Measurements from ENCODE around the gene HS6ST2. TPM values are rescaled to one million over a fixed set of nuclear protein-coding genes. Genes with fewer than 3 reads are reported as not detected.

Gene HS6ST2
- total RNA-seq, 2 experiments from 2014 or later: not detected

GRCh38 chrX:132634521-132634920, 323.9 kb downstream of the HS6ST2 start:
- H3K27ac Mint-ChIP-seq: no peak overlapping the region
- ChIA-PET CTCF (no interaction called here), POLR2A (no interaction called here)
- H3K9me3 Mint-ChIP-seq (ENCODE audit: insufficient read depth): no peaks in the 10 kb centered on the region
- H3K4me1 Mint-ChIP-seq (ENCODE audit: low read depth): no peaks in the 10 kb centered on the region
- H3K4me3 Mint-ChIP-seq: no peak overlapping the region
- ATAC-seq (no peak), DNase-seq (no peak)
- peaks cover 4% of the 10 kb centered on the region for H3K27me3 Mint-ChIP-seq (ENCODE audit: low read depth)
- H3K36me3 Mint-ChIP-seq (ENCODE audit: low read depth): no peaks in the 10 kb centered on the region

- no peak for DNase-seq
- Mint-ChIP-seq H3K4me3 (no peak overlapping the region), H3K27ac (no peak overlapping the region), H3K36me3 (ENCODE audit: low read depth) (no peaks in the 10 kb centered on the region), H3K4me1 (ENCODE audit: low read depth) (no peaks in the 10 kb centered on the region), H3K9me3 (ENCODE audit: insufficient read depth) (no peaks in the 10 kb centered on the region), H3K27me3 (ENCODE audit: low read depth) (no peaks in the 10 kb centered on the region)
- CTCF ChIA-PET: interaction anchor here (0.6 to 1.6 kb wide), 14 partner anchors 9 to 804 kb away, joined by 3 to 10 read pairs (median 3); no protein-coding TSS in a partner anchor
- no peak for ATAC-seq
- POLR2A ChIA-PET: no interaction called here
Observed at GRCh38 chrX:132631579-132632232, 326.7 kb downstream of the HS6ST2 start.

- POLR2A ChIA-PET: no interaction called here
- Mint-ChIP-seq H3K9me3 (ENCODE audit: insufficient read depth) (no peaks in the 10 kb centered on the region), H3K4me3 (no peak overlapping the region), H3K4me1 (ENCODE audit: low read depth) (peaks cover 3% of the 10 kb centered on the region), H3K27ac (no peak overlapping the region), H3K36me3 (ENCODE audit: low read depth) (no peaks in the 10 kb centered on the region), H3K27me3 (ENCODE audit: low read depth) (no peaks in the 10 kb centered on the region)
- no peak for DNase-seq
- CTCF ChIA-PET: no interaction called here
- ATAC-seq: no peak
Observed at GRCh38 chrX:132624466-132624865, 334.0 kb downstream of the HS6ST2 start.

DNA sequence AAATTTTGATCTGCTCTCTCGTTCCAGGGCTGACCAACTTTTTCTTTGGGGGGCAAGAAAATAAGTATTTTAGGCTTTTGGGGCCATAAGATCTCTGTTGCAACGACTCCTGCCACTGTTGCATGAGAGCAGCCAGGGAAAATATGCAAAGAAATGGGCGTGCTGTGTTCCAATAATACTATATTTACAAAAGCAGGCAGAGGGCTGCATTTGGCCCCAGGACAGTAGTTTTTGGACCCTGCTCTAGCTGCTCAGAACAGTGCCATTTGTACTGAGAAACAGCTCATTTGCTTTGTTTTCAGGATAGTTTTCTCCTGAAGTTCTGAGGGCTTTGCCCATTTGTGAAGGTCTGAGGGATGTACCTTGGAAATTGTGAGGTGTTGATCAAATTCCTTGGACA, 334.5 kb downstream of the HS6ST2 start:
- DNase-seq (no peak), ATAC-seq (no peak)
- Mint-ChIP-seq H3K4me1 (ENCODE audit: low read depth) (peaks cover 3% of the 10 kb centered on the region), H3K27ac (no peak overlapping the region), H3K27me3 (ENCODE audit: low read depth) (no peaks in the 10 kb centered on the region), H3K4me3 (no peak overlapping the region), H3K36me3 (ENCODE audit: low read depth) (no peaks in the 10 kb centered on the region), H3K9me3 (ENCODE audit: insufficient read depth) (no peaks in the 10 kb centered on the region)
- ChIA-PET POLR2A (no interaction called here), CTCF (no interaction called here)

DNA sequence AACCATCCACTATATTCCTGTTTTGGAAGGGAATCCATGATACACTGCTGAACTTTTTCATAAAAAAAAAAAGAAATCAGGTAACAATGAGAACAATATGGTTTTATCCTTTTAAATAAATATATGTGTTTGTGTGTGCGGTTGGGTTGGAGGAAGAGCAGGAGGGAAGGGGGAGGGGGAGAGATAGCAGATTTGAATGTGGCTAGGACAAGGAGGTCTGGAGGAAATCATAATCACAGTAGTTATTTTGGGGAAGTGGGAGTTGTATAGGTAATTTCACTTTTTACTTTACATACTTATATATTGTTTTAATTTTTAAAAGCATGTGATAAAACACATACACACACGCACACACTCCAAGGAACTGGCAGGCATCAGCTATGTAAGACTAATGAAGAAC, 335.1 kb downstream of the HS6ST2 start:
- no peak for ATAC-seq
- no peaks in the 10 kb centered on the region for H3K36me3 Mint-ChIP-seq (ENCODE audit: low read depth)
- no peaks in the 10 kb centered on the region for H3K27me3 Mint-ChIP-seq (ENCODE audit: low read depth)
- no peak for DNase-seq
- peaks cover 3% of the 10 kb centered on the region for H3K4me1 Mint-ChIP-seq (ENCODE audit: low read depth)
- ChIA-PET POLR2A (no interaction called here), CTCF (interaction anchor here (1.2 to 1.4 kb wide), 3 partner anchors 8 to 781 kb away, joined by 3 to 5 read pairs (median 4); no protein-coding TSS in a partner anchor)
- no peaks in the 10 kb centered on the region for H3K9me3 Mint-ChIP-seq (ENCODE audit: insufficient read depth)
- no peak overlapping the region for H3K27ac Mint-ChIP-seq
- H3K4me3 Mint-ChIP-seq: no peak overlapping the region

GRCh38 chrX:132622130-132622529, 336.3 kb downstream of the HS6ST2 start:
- H3K27ac Mint-ChIP-seq: no peak overlapping the region
- POLR2A ChIA-PET: interaction anchor here (0.5 kb wide), 1 partner anchor 110 kb away, joined by 3 read pairs; no protein-coding TSS in a partner anchor

GRCh38 chrX:132618810-132619209, 339.6 kb downstream of the HS6ST2 start:
- no peaks in the 10 kb centered on the region for H3K36me3 Mint-ChIP-seq (ENCODE audit: low read depth)
- no peak overlapping the region for H3K27ac Mint-ChIP-seq
- no peaks in the 10 kb centered on the region for H3K27me3 Mint-ChIP-seq (ENCODE audit: low read depth)
- H3K4me3 Mint-ChIP-seq: no peak overlapping the region
- no peaks in the 10 kb centered on the region for H3K9me3 Mint-ChIP-seq (ENCODE audit: insufficient read depth)
- H3K4me1 Mint-ChIP-seq (ENCODE audit: low read depth): peaks cover 3% of the 10 kb centered on the region
- ATAC-seq: no peak
- no peak for DNase-seq
- CTCF ChIA-PET: no interaction called here
- POLR2A ChIA-PET: no interaction called here

More at GRCh38 chrX:132622130-132622529, 336.3 kb downstream of the HS6ST2 start:
- Mint-ChIP-seq H3K36me3 (ENCODE audit: low read depth) (no peaks in the 10 kb centered on the region), H3K4me1 (ENCODE audit: low read depth) (peaks cover 3% of the 10 kb centered on the region), H3K9me3 (ENCODE audit: insufficient read depth) (no peaks in the 10 kb centered on the region), H3K27me3 (ENCODE audit: low read depth) (no peaks in the 10 kb centered on the region), H3K4me3 (no peak overlapping the region)
- DNase-seq (peak; percentile 24), ATAC-seq (no peak)
- CTCF ChIA-PET: interaction anchor here (1.2 to 1.4 kb wide), 3 partner anchors 9 to 780 kb away, joined by 3 to 5 read pairs (median 4); no protein-coding TSS in a partner anchor

DNA sequence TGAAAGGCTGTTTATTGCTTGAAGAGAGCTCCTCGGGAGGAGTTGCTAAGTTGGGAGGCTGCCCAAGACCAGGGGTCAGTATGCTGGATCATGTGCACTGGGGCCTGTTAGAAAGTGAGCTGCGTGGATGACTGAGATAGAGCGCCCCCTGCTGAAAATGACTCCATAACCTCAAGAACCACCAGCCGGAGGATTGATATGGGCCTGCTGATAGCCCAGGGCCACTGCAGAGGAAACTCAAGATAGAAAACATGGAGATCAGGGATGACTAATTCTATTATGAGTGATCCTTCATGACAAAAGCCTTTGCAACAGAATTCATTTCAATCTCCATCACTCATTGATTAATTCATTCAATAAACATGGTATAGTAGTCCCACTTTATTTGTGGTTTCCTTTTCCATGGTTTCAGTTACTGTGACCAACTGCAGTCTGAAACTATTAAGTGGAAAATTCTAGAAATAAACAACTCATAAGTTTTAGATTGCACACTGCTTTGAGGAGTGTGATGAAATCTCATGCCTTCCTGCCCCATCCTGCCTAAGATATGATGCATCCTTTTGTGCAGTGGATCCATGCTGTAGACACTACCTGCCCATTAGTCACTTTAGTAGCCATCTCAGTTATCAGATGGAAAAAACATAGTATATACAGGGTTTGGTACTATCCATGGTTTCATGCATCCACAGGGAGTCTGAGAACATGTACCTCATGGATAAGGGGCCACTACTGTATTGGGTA, 342.9 kb downstream of the HS6ST2 start:
- CTCF ChIA-PET: interaction anchor here (0.7 to 3.1 kb wide), 8 partner anchors 12 to 788 kb away, joined by 3 to 36 read pairs (median 6); no protein-coding TSS in a partner anchor
- no peaks in the 10 kb centered on the region for H3K27me3 Mint-ChIP-seq (ENCODE audit: low read depth)

GRCh38 chrX:132614297-132614696, 344.1 kb downstream of the HS6ST2 start:
- CTCF ChIA-PET: interaction anchor here (0.8 to 3.2 kb wide), 14 partner anchors 11 to 787 kb away, joined by 3 to 36 read pairs (median 6); partner anchors contain the start of gene RAP2C
- Mint-ChIP-seq H3K4me3 (no peak overlapping the region), H3K27me3 (ENCODE audit: low read depth) (peaks cover 3% of the 10 kb centered on the region), H3K36me3 (ENCODE audit: low read depth) (no peaks in the 10 kb centered on the region), H3K27ac (no peak overlapping the region), H3K4me1 (ENCODE audit: low read depth) (no peaks in the 10 kb centered on the region), H3K9me3 (ENCODE audit: insufficient read depth) (no peaks in the 10 kb centered on the region)
- no peak for ATAC-seq
- DNase-seq: no peak
- POLR2A ChIA-PET: no interaction called here

More for the DNA sequence above, 342.9 kb downstream of the HS6ST2 start:
- H3K36me3 Mint-ChIP-seq (ENCODE audit: low read depth): no peaks in the 10 kb centered on the region
- no peaks in the 10 kb centered on the region for H3K9me3 Mint-ChIP-seq (ENCODE audit: insufficient read depth)
- no peaks in the 10 kb centered on the region for H3K4me1 Mint-ChIP-seq (ENCODE audit: low read depth)
- ATAC-seq (peak; percentile 61), DNase-seq (peak; percentile 52)
- no peak overlapping the region for H3K27ac Mint-ChIP-seq
- no peak overlapping the region for H3K4me3 Mint-ChIP-seq
- POLR2A ChIA-PET: no interaction called here

GRCh38 chrX:132613801-132614200, 344.6 kb downstream of the HS6ST2 start:
- POLR2A ChIA-PET: no interaction called here
- DNase-seq (no peak), ATAC-seq (no peak)
- Mint-ChIP-seq H3K27ac (no peak overlapping the region), H3K36me3 (ENCODE audit: low read depth) (no peaks in the 10 kb centered on the region), H3K9me3 (ENCODE audit: insufficient read depth) (no peaks in the 10 kb centered on the region), H3K27me3 (ENCODE audit: low read depth) (peaks cover 3% of the 10 kb centered on the region), H3K4me1 (ENCODE audit: low read depth) (no peaks in the 10 kb centered on the region), H3K4me3 (no peak overlapping the region)
- CTCF ChIA-PET: interaction anchor here (1.0 to 3.2 kb wide), 10 partner anchors 16 to 786 kb away, joined by 3 to 36 read pairs (median 8); partner anchors contain the start of gene RAP2C

DNA sequence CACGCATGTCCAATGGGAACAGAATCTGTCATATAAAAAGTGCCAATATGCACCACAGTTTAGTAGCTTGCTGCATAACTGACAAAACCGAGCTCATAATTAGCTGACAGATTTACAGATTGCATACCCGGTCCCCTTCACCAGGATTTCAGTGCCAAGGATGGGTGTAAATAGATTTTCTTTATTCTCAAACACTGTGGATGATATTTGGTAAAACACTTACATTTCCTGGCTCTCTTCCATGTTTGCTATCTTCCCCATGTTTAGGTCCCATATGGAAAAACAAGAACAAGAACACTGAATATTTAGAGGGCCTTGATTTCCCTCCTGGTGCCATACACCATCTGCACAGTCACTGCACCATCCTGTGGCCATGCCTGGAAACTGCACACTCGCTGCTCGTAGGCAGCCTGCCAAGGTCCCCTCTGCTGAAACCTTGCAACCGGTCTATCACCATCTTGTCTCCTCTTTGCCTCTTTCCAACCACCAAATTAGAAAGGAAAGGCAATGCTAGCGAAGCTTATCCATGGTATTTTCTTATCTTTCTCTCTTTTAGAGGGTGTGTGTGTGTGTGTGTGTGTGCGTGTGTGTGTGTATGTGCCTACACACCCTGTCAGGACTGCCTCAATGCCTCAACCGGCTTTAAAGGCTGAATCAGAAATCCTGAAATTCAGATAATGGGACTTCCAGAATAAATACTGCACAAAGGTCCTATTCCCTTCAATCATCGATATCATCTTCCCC, 345.4 kb downstream of the HS6ST2 start:
- CTCF ChIA-PET: interaction anchor here (0.9 to 3.2 kb wide), 12 partner anchors 15 to 786 kb away, joined by 3 to 36 read pairs (median 7); partner anchors contain the start of gene RAP2C
- ATAC-seq: no peak
- peaks cover 3% of the 10 kb centered on the region for H3K27me3 Mint-ChIP-seq (ENCODE audit: low read depth)

More for the DNA sequence above, 345.4 kb downstream of the HS6ST2 start:
- peak; percentile 32 for DNase-seq
- no peaks in the 10 kb centered on the region for H3K36me3 Mint-ChIP-seq (ENCODE audit: low read depth)
- H3K9me3 Mint-ChIP-seq (ENCODE audit: insufficient read depth): no peaks in the 10 kb centered on the region
- H3K4me3 Mint-ChIP-seq: no peak overlapping the region
- POLR2A ChIA-PET: no interaction called here
- no peak overlapping the region for H3K27ac Mint-ChIP-seq
- H3K4me1 Mint-ChIP-seq (ENCODE audit: low read depth): no peaks in the 10 kb centered on the region

All from activated CD8-positive, alpha-beta T cell treated with anti-CD3 and anti-CD28 coated beads, Interleukin-2, amount 10 ng/mL, durations not matched to agents 7 days and 5 days (primary cell).